Measurements from ENCODE around the gene BLACAT1. TPM values are rescaled to one million over a fixed set of nuclear protein-coding genes. Genes with fewer than 3 reads are reported as not detected.

The BLACAT1 gene
- total and polyA plus RNA-seq, 2 of the 4 experiments (the other 2 are of a cell fraction): under 0.01 to 0.05 TPM

- Histone ChIP-seq H3K9me3 (ENCODE audit: control insufficient read depth, insufficient read depth, low read length) (peaks cover 4% of the 10 kb centered on the region; the same call in 1 of the 2 replicates), H2BK120ac (ENCODE audit: low read depth, low read length) (no peak overlapping the region), H3K4ac (ENCODE audit: low read depth, low read length) (no peak overlapping the region), H3K9ac (ENCODE audit: low read depth, low read length) (no peak overlapping the region), H4K91ac (ENCODE audit: insufficient read depth, low read depth, low read length) (no peak overlapping the region), H2AFZ (replicated peaks; ENCODE audit: low read length, poor library complexity) (no peak overlapping the region), H3K14ac (replicated peaks; ENCODE audit: low read depth, low read length) (no peak overlapping the region), H2AK9ac (replicated peaks; ENCODE audit: low read depth, low read length, poor library complexity) (no peak overlapping the region), H3K56ac (ENCODE audit: extremely low read depth, insufficient read depth, low read length) (no peak overlapping the region), H3K36me3 (ENCODE audit: control insufficient read depth, insufficient read depth, low read length) (no peaks in the 10 kb centered on the region), H2BK5ac (ENCODE audit: low read depth, low read length, poor library complexity, severe bottlenecking) (no peak overlapping the region), H3K4me1 (ENCODE audit: control insufficient read depth, insufficient read depth, low read length) (no peaks in the 10 kb centered on the region), H3K23ac (ENCODE audit: low read depth, low read length) (no peak overlapping the region), H4K5ac (ENCODE audit: low read depth, low read length) (no peak overlapping the region), H3K18ac (ENCODE audit: low read depth, low read length) (no peak overlapping the region), H3K9me1 (ENCODE audit: insufficient read depth, low read length) (no peaks in the 10 kb centered on the region), H2BK20ac (ENCODE audit: low read depth, low read length) (no peak overlapping the region), H3K27me3 (ENCODE audit: control insufficient read depth, insufficient read depth, low read length) (peaks cover 11% of the 10 kb centered on the region), H2BK15ac (ENCODE audit: low read depth, low read length) (no peak overlapping the region), H3K27ac (ENCODE audit: insufficient read depth, low read length) (no peak overlapping the region), H4K20me1 (ENCODE audit: insufficient read depth, low read length) (no peaks in the 10 kb centered on the region), H3K4me3 (ENCODE audit: insufficient read depth, low read depth, low read length) (no peak overlapping the region), H3K4me2 (ENCODE audit: low read depth, low read length) (no peak overlapping the region), H2AK5ac (ENCODE audit: low read depth, low read length) (no peak overlapping the region), H3K79me1 (ENCODE audit: low read depth in 1 of 2, low read length in 2 of 2) (no peaks in the 10 kb centered on the region), H4K8ac (ENCODE audit: low read depth in 2 of 2, low read length in 2 of 2) (no peak overlapping the region)
- intact Hi-C loops (cut with micrococcal nuclease) (no loop called here), in situ Hi-C loops (cut with MboI; ENCODE audit: low sequenced_read_pairs) (no loop called here), dilution Hi-C loops (cut with HindIII; ENCODE audit: low sequenced_read_pairs, unreplicated experiment) (no loop called here)
- BruUV-seq (replicated peaks): no TSS peak
- DNase-seq (no peak), ATAC-seq (ENCODE audit: low read depth) (no peak)
- POLR2A ChIA-PET (ENCODE audit: unreplicated experiment): no interaction called here
- CTCF ChIA-PET: no interaction called here
- WGBS, 2 experiments (ENCODE audit: extremely low coverage in 2 of 2, insufficient read length in 1 of 2): 80% methylated on average over 1 of the region's 3 CpGs; no CpG with 5 or more reads in 1 of the 2 experiments
- no peak for TF ChIP-seq USF2 (IDR thresholded peaks at IDR 0.05; ENCODE audit: low read depth, low read length)
- no peak for TF ChIP-seq CEBPB (IDR thresholded peaks at IDR 0.05; ENCODE audit: low read depth, low read length)
- no peak for TF ChIP-seq RFX5 (IDR thresholded peaks at IDR 0.05; ENCODE audit: low read depth, low read length)
- no peak for TF ChIP-seq CHD1 (IDR thresholded peaks at IDR 0.05; ENCODE audit: low read depth, low read length)
- no peak for TF ChIP-seq MAFK (IDR thresholded peaks at IDR 0.05; ENCODE audit: low read depth, low read length)
- TF ChIP-seq RAD21 (IDR thresholded peaks at IDR 0.05; ENCODE audit: low read length): no peak
- no peak for TF ChIP-seq CTCF (conservative IDR thresholded peaks at IDR 0.05; ENCODE audit: low read depth, low read length)
- TF ChIP-seq SMC3 (IDR thresholded peaks at IDR 0.05; ENCODE audit: low read depth, low read length): no peak
- no peak for TF ChIP-seq FOS (IDR thresholded peaks at IDR 0.05; ENCODE audit: low read depth, low read length)
- no peak for TF ChIP-seq RCOR1 (IDR thresholded peaks at IDR 0.05; ENCODE audit: insufficient replicate concordance, low read length)
- no peak for TF ChIP-seq NFE2L2 (IDR thresholded peaks at IDR 0.05; ENCODE audit: low read depth, low read length)
- no peak for TF ChIP-seq MAZ (IDR thresholded peaks at IDR 0.05; ENCODE audit: borderline replicate concordance, low read depth, low read length)
Observed at GRCh38 chr1:205474571-205474970, 18.7 kb upstream of the BLACAT1 start.

All from IMR-90 (cell line).